OCI-LY1 (cell line): ENCODE data around the gene CFAP61.

Experiments
- EZH2 ChIP-seq: fragments of 200-600 bp; sonication (generic), shearing (Covaris generic); IDR thresholded peaks from 2 replicates; pipeline ENCODE4 v1.8.0; 2017; ENCODE audit warnings: borderline replicate concordance, mixed run types, mild to moderate bottlenecking, antibody characterized with exemption, low read length, moderate library complexity, mixed read lengths
- TF ChIP-seq, protein P1 (sequence below): fragments of 200-600 bp; sonication (generic), shearing (Covaris generic); IDR thresholded peaks from 2 replicates; pipeline ENCODE4 v1.5.1; 2017; ENCODE audit warnings: mild to moderate bottlenecking, antibody characterized with exemption, low read length, moderate library complexity, mixed read lengths

DNA sequence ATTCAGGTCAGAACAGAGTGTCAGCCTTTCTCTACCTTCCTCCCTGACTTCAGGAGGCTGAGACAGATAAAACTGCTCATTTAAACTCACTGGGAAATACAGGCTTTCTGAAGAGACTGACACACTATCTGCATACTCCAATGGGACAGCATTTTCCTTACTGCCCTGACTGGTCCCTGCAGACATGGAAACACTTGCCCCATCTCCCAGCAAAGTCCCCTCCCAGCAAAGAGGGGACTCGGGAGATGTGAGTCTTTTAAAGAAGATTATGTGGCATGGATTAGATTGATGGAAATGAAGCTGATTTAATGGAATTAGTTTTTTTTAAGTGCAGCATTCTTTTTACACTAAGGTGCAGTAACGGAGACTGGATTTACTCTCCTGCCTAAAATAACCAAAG is 90.8 kb downstream of the CFAP61 start:
- TF ChIP-seq, protein P1, sequence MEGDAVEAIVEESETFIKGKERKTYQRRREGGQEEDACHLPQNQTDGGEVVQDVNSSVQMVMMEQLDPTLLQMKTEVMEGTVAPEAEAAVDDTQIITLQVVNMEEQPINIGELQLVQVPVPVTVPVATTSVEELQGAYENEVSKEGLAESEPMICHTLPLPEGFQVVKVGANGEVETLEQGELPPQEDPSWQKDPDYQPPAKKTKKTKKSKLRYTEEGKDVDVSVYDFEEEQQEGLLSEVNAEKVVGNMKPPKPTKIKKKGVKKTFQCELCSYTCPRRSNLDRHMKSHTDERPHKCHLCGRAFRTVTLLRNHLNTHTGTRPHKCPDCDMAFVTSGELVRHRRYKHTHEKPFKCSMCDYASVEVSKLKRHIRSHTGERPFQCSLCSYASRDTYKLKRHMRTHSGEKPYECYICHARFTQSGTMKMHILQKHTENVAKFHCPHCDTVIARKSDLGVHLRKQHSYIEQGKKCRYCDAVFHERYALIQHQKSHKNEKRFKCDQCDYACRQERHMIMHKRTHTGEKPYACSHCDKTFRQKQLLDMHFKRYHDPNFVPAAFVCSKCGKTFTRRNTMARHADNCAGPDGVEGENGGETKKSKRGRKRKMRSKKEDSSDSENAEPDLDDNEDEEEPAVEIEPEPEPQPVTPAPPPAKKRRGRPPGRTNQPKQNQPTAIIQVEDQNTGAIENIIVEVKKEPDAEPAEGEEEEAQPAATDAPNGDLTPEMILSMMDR, result no peak
- no peak for TF ChIP-seq EZH2
